HEK293 (cell line): ENCODE results near the gene CELSR3.

Source experiments
- CTCF ChIA-PET: fragments of 350-600 bp; formaldehyde crosslinking; extraction: SDS; loops from one replicate; lab custom pipeline; 2021; ENCODE audit warnings: antibody characterized with exemption; lab: Yijun Ruan, JAX
- POLR2A ChIA-PET: fragments of 300-600 bp; formaldehyde crosslinking; extraction: SDS; loops from one replicate; lab custom pipeline; 2020; ENCODE audit warnings: antibody characterized with exemption, inconsistent platforms; lab: Yijun Ruan, JAX
- H3K27ac ChIP-seq: fragments of 200-500 bp; sonication (Bioruptor generic); 2 replicates; pipeline ENCODE4 v1.5.1; 2014; ENCODE audit warnings: low read depth, low read length, control low read depth, inconsistent platforms; ENCODE audit errors: extremely low read depth
- H3K36me3 ChIP-seq, 2 experiments: fragments of 200-500 bp in 1 of 2; sonication (Bioruptor generic) in 1 of 2; 1 replicate in 1 of 2; 2 replicates in 1 of 2; pipeline ENCODE4 v1.5.1; 2014 to 2017; ENCODE audit warnings: inconsistent platforms in 2 of 2, low read length in 2 of 2; ENCODE audit not compliant: control insufficient read depth in 2 of 2, insufficient read depth in 1 of 2
- H3K4me1 ChIP-seq: fragments of 200-500 bp; sonication (Bioruptor generic); 2 replicates; pipeline ENCODE4 v1.5.1; 2014; ENCODE audit warnings: mild to moderate bottlenecking, low read length, inconsistent platforms; ENCODE audit not compliant: control insufficient read depth, insufficient read depth
- H3K4me3 ChIP-seq: 2 replicates; pipeline ENCODE4 v1.5.1; 2011; ENCODE audit warnings: low read depth, mild to moderate bottlenecking, control low read depth, low read length, moderate library complexity
- H3K9me3 ChIP-seq: fragments of 200-500 bp; sonication (Bioruptor generic); 2 replicates; pipeline ENCODE4 v1.5.1; 2014; ENCODE audit warnings: low read depth, low read length, inconsistent platforms; ENCODE audit not compliant: control insufficient read depth, insufficient read depth
- EGR2 ChIP-seq: fragments of 450-650 bp; formaldehyde crosslinking; IDR thresholded peaks from 2 replicates; pipeline ENCODE4 v1.5.1; 2016; ENCODE audit warnings: low read depth, missing biosample characterization, missing genetic modification characterization
- GLIS2 ChIP-seq: fragments of 450-650 bp; formaldehyde crosslinking; IDR thresholded peaks from 2 replicates; pipeline ENCODE4 v1.5.1; 2016; ENCODE audit warnings: missing biosample characterization, missing genetic modification characterization
- KLF7 ChIP-seq: fragments of 450-650 bp; formaldehyde crosslinking; IDR thresholded peaks from 2 replicates; pipeline ENCODE4 v1.5.1; 2016; ENCODE audit warnings: missing biosample characterization, missing genetic modification characterization, borderline replicate concordance
- PRDM1 ChIP-seq: fragments of 450-650 bp; formaldehyde crosslinking; IDR thresholded peaks from 2 replicates; pipeline ENCODE4; 2016; ENCODE audit warnings: missing biosample characterization, missing genetic modification characterization
- SCRT1 ChIP-seq: fragments of 450-650 bp; formaldehyde crosslinking; IDR thresholded peaks from 2 replicates; pipeline ENCODE4 v1.5.1; 2016; ENCODE audit warnings: missing biosample characterization, missing genetic modification characterization, borderline replicate concordance
- SP2 ChIP-seq: fragments of 450-650 bp; formaldehyde crosslinking; IDR thresholded peaks from 2 replicates; pipeline ENCODE4 v1.5.1; 2016; ENCODE audit warnings: missing biosample characterization, missing genetic modification characterization
- ZBTB10 ChIP-seq: fragments of 450-650 bp; formaldehyde crosslinking; IDR thresholded peaks from 2 replicates; pipeline ENCODE4 v1.5.1; 2016; ENCODE audit warnings: missing biosample characterization, missing genetic modification characterization
- ZBTB17 ChIP-seq: fragments of 450-650 bp; formaldehyde crosslinking; IDR thresholded peaks from 2 replicates; pipeline ENCODE4 v1.5.1; 2016; ENCODE audit warnings: missing biosample characterization, missing genetic modification characterization
- ZBTB20 ChIP-seq: fragments of 450-650 bp; formaldehyde crosslinking; IDR thresholded peaks from 2 replicates; pipeline ENCODE4 v1.5.1; 2016; ENCODE audit warnings: missing biosample characterization, missing genetic modification characterization
- ZFP3 ChIP-seq: fragments of 450-650 bp; formaldehyde crosslinking; IDR thresholded peaks from 2 replicates; pipeline ENCODE4 v1.5.1; 2016; ENCODE audit warnings: low read depth, missing biosample characterization, missing genetic modification characterization
- ZNF19 ChIP-seq: fragments of 450-650 bp; formaldehyde crosslinking; IDR thresholded peaks from 2 replicates; pipeline ENCODE4; 2016; ENCODE audit warnings: missing biosample characterization, missing genetic modification characterization, low read depth
- ZNF221 ChIP-seq: fragments of 450-650 bp; formaldehyde crosslinking; IDR thresholded peaks from 2 replicates; pipeline ENCODE4 v1.5.1; 2017; ENCODE audit warnings: missing biosample characterization, missing genetic modification characterization, borderline replicate concordance
- ZNF24 ChIP-seq: fragments of 450-650 bp; formaldehyde crosslinking; IDR thresholded peaks from 2 replicates; pipeline ENCODE4 v1.5.1; 2016; ENCODE audit warnings: missing biosample characterization, missing genetic modification characterization
- ZNF266 ChIP-seq: fragments of 450-650 bp; formaldehyde crosslinking; IDR thresholded peaks from 2 replicates; pipeline ENCODE4 v1.5.1; 2016; ENCODE audit warnings: missing biosample characterization, missing genetic modification characterization, low read depth
- ZNF350 ChIP-seq: fragments of 450-650 bp; formaldehyde crosslinking; IDR thresholded peaks from 2 replicates; pipeline ENCODE4 v1.5.0; 2017; ENCODE audit warnings: missing biosample characterization, mild to moderate bottlenecking, missing genetic modification characterization
- ZNF433 ChIP-seq: fragments of 450-650 bp; formaldehyde crosslinking; IDR thresholded peaks from 2 replicates; pipeline ENCODE4 v1.5.1; 2016; ENCODE audit warnings: missing biosample characterization, missing genetic modification characterization, low read depth
- ZNF501 ChIP-seq: fragments of 450-650 bp; formaldehyde crosslinking; IDR thresholded peaks from 2 replicates; pipeline ENCODE4 v1.5.1; 2016; ENCODE audit warnings: missing biosample characterization, missing genetic modification characterization
- ZNF555 ChIP-seq: fragments of 450-650 bp; formaldehyde crosslinking; conservative IDR thresholded peaks from 2 replicates; pipeline ENCODE4 v1.5.1; 2017; ENCODE audit warnings: missing biosample characterization, mild to moderate bottlenecking, missing genetic modification characterization, inconsistent platforms
- ZNF654 ChIP-seq: fragments of 450-650 bp; formaldehyde crosslinking; IDR thresholded peaks from 2 replicates; pipeline ENCODE4 v1.5.1; 2016; ENCODE audit warnings: low read depth, missing biosample characterization, missing genetic modification characterization
- TF ChIP-seq, protein P1 (sequence below): fragments of 450-650 bp; formaldehyde crosslinking; IDR thresholded peaks from 2 replicates; pipeline ENCODE4 v1.5.1; 2016; ENCODE audit warnings: missing biosample characterization, missing genetic modification characterization

The CELSR3 gene

DNA sequence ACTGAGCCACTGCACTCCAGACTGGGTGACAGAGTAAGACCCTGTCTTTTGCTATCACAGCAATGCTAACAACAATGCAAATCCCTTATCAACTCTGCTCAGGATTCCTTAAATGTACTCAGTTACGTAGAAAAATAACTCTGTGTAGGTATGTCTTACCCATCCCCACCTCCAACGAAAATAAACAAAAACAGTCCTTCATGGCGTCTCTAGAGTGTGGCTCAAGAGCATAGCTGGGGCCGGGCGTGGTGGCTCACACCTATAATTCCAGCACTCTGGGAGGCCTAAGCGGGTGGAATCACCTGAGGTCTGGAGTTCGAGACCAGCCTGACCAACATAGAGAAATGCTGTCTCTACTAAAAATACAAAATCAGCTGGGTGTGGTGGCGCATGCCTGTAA lies 36.2 kb upstream of the CELSR3 start (continued):
- TF ChIP-seq, protein P1, sequence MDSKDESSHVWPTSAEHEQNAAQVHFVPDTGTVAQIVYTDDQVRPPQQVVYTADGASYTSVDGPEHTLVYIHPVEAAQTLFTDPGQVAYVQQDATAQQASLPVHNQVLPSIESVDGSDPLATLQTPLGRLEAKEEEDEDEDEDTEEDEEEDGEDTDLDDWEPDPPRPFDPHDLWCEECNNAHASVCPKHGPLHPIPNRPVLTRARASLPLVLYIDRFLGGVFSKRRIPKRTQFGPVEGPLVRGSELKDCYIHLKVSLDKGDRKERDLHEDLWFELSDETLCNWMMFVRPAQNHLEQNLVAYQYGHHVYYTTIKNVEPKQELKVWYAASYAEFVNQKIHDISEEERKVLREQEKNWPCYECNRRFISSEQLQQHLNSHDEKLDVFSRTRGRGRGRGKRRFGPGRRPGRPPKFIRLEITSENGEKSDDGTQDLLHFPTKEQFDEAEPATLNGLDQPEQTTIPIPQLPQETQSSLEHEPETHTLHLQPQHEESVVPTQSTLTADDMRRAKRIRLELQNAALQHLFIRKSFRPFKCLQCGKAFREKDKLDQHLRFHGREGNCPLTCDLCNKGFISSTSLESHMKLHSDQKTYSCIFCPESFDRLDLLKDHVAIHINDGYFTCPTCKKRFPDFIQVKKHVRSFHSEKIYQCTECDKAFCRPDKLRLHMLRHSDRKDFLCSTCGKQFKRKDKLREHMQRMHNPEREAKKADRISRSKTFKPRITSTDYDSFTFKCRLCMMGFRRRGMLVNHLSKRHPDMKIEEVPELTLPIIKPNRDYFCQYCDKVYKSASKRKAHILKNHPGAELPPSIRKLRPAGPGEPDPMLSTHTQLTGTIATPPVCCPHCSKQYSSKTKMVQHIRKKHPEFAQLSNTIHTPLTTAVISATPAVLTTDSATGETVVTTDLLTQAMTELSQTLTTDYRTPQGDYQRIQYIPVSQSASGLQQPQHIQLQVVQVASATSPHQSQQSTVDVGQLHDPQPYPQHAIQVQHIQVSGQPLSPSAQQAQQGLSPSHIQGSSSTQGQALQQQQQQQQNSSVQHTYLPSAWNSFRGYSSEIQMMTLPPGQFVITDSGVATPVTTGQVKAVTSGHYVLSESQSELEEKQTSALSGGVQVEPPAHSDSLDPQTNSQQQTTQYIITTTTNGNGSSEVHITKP (tag by site-specific recombination): no peak
- no peak for TF ChIP-seq ZNF19
- no peak for TF ChIP-seq SCRT1 (tag by site-specific recombination)
- TF ChIP-seq ZNF433 (tag by site-specific recombination): no peak

GRCh38 chr3:48697952-48698351 lies 35.3 kb upstream of the CELSR3 start:
- CTCF ChIA-PET: interaction anchor here (0.5 to 1.0 kb wide), 2 partner anchors 32 to 62 kb away, joined by 3 read pairs; no protein-coding TSS in a partner anchor
- TF ChIP-seq ZBTB10 (tag by site-specific recombination) (no peak), ZNF654 (tag by site-specific recombination) (0 out of 2 replicates have a peak, but pooled peaks have one; percentile 3), EGR2 (no peak)
- TF ChIP-seq, all 188 proteins: peak for 1
- peaks cover 5% of the 10 kb centered on the region for H3K4me1 ChIP-seq
- H3K27ac ChIP-seq: no peak overlapping the region
- peaks cover 14 to 73% of the 10 kb centered on the region in 2 experiments for H3K36me3 ChIP-seq
- no peak overlapping the region for H3K4me3 ChIP-seq
- POLR2A ChIA-PET: interaction anchor here (1.4 kb wide), 1 partner anchor 8 kb away, joined by 4 read pairs; no protein-coding TSS in a partner anchor
- H3K9me3 ChIP-seq: no peaks in the 10 kb centered on the region

DNA sequence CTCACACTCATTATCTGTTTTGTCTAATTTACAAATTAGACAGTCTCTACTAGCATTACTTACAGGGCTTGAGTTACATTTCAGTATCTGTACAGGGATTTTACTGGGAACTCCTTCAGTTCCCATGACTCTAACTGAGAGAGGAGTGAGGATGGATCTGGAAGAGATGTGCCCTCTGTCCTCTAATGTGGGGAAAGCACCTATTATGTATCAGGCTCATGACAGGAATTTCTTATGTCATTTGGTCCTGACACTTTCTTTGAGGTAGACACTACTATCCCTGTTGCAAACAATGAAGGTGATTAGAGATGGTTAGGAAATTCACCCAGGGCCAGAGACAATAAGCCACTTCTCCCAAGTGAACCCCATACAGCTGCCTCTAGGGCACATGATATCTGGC lies 33.9 kb upstream of the CELSR3 start:
- POLR2A ChIA-PET: interaction anchor here (1.1 kb wide), 1 partner anchor 20 kb away, joined by 6 read pairs; the partner anchor contains the start of gene IP6K2
- Histone ChIP-seq H3K4me1 (peaks cover 5% of the 10 kb centered on the region), H3K9me3 (no peaks in the 10 kb centered on the region), H3K36me3 (peaks cover 22 to 75% of the 10 kb centered on the region in 2 experiments), H3K4me3 (no peak overlapping the region), H3K27ac (no peak overlapping the region)
- CTCF ChIA-PET: interaction anchor here (1.3 kb wide), 1 partner anchor 43 kb away, joined by 4 read pairs; no protein-coding TSS in a partner anchor
- no peak for TF ChIP-seq ZNF266 (tag by site-specific recombination)
- no peak for TF ChIP-seq ZNF350 (tag by site-specific recombination)
- no peak for TF ChIP-seq ZNF221 (tag by site-specific recombination)
- no peak for TF ChIP-seq ZNF24 (tag by site-specific recombination)
- peak; percentile 49; the same call in 1 of the 2 replicates for TF ChIP-seq PRDM1
- no peak for TF ChIP-seq KLF7 (tag by site-specific recombination)

GRCh38 chr3:48696156-48696555 lies 33.5 kb upstream of the CELSR3 start:
- POLR2A ChIA-PET: interaction anchor here (0.6 to 1.5 kb wide), 3 partner anchors 8 to 612 kb away, joined by 3 to 6 read pairs (median 3); partner anchors contain the start of gene IP6K2
- CTCF ChIA-PET: interaction anchor here (1.3 to 1.9 kb wide), 3 partner anchors 10 to 44 kb away, joined by 4 to 7 read pairs (median 4); partner anchors contain the start of gene NCKIPSD
- no peak overlapping the region for H3K27ac ChIP-seq
- peaks cover 5% of the 10 kb centered on the region for H3K4me1 ChIP-seq
- H3K36me3 ChIP-seq: peaks cover 27 to 79% of the 10 kb centered on the region in 2 experiments
- TF ChIP-seq SP2 (no peak), ZNF555 (tag by site-specific recombination) (no peak), GLIS2 (tag by site-specific recombination) (no peak), ZNF501 (tag by site-specific recombination) (no peak), ZFP3 (tag by site-specific recombination) (no peak), ZBTB20 (tag by site-specific recombination) (no peak), ZBTB17 (tag by site-specific recombination) (no peak)
- no peak overlapping the region for H3K4me3 ChIP-seq
- H3K9me3 ChIP-seq: no peaks in the 10 kb centered on the region
